ENCODE data around the gene DDX42. TPM values are rescaled to one million over a fixed set of nuclear protein-coding genes. Genes with fewer than 3 reads are reported as not detected.

The DDX42 gene
- total RNA-seq, 4 donors from 2014 or later: 56.9 to 222 (median 84.9) TPM

DNA sequence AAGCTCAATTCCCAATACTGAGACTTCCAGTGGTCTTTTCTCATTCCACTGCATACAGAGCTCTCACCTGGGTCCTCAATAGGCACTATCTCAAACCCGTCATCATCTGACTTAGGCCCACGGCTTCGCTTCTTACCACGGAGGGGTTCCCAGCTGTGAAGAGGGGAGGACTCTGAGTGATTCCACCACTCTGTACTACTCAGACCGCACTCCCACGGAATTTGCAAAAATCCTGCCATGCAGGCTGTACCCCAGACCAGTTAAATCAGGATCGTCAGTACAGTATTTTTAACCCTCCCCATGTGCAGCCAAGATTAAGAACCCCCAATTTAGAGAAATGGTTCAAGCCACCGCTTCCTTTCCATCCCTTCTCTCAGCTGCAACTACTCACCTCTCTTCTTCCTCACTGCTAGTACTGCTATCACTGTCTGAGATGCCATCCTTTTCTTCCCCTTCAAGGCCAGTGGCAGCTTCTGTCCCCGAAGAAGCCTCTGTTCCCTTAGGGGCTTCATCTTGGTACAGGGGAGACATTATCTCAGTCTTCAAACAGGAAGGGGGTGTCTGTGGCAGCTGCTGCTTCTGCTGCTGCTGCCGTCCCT lies 47.1 kb downstream of the DDX42 start:
- peaks cover 10% of the 10 kb centered on the region for H3K4me1 ChIP-seq
- no peak overlapping the region for H3K4me3 ChIP-seq
- H3K9me3 ChIP-seq: no peaks in the 10 kb centered on the region
- H3K36me3 ChIP-seq: peaks cover 96% of the 10 kb centered on the region
- H3K27me3 ChIP-seq: no peaks in the 10 kb centered on the region
- no peak for DNase-seq (ENCODE audit: low spot score in 2 of 2)
- no peak overlapping the region for H3K27ac ChIP-seq
- no peak for TF ChIP-seq POLR2A (IDR thresholded peaks at IDR 0.05)
- WGBS: 84% methylated on average over 10 of the region's 10 CpGs

DNA sequence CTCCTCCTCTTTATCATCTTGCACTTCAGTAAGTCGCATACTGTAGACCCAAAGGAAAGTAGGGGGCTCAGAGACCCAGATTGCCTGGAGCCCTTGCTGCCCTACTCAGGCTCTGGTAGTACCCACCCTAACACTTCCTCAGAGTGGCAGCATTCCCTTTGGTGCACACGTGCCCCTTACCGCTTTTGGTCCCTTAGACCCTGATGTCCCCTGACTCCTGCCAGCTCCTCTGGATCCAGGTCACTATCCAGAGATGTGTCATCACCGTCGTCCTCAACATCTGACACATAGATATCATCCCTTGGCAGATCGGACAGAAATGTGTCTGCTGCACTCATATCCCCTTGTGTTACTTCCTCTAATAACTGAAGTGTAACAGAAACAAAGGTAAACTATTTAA lies 47.8 kb downstream of the DDX42 start:
- H3K4me3 ChIP-seq: no peak overlapping the region
- DNase-seq (ENCODE audit: low spot score in 2 of 2): no peak
- H3K27me3 ChIP-seq: no peaks in the 10 kb centered on the region
- TF ChIP-seq, protein P1, sequence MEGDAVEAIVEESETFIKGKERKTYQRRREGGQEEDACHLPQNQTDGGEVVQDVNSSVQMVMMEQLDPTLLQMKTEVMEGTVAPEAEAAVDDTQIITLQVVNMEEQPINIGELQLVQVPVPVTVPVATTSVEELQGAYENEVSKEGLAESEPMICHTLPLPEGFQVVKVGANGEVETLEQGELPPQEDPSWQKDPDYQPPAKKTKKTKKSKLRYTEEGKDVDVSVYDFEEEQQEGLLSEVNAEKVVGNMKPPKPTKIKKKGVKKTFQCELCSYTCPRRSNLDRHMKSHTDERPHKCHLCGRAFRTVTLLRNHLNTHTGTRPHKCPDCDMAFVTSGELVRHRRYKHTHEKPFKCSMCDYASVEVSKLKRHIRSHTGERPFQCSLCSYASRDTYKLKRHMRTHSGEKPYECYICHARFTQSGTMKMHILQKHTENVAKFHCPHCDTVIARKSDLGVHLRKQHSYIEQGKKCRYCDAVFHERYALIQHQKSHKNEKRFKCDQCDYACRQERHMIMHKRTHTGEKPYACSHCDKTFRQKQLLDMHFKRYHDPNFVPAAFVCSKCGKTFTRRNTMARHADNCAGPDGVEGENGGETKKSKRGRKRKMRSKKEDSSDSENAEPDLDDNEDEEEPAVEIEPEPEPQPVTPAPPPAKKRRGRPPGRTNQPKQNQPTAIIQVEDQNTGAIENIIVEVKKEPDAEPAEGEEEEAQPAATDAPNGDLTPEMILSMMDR (IDR thresholded peaks at IDR 0.05): no peak
- no peak for TF ChIP-seq EP300 (IDR thresholded peaks at IDR 0.05)
- TF ChIP-seq POLR2A (IDR thresholded peaks at IDR 0.05): no peak
- TF ChIP-seq POLR2AphosphoS5 (IDR thresholded peaks at IDR 0.05): no peak
- peaks cover 15% of the 10 kb centered on the region for H3K4me1 ChIP-seq
- no peaks in the 10 kb centered on the region for H3K9me3 ChIP-seq
- peaks cover 89% of the 10 kb centered on the region for H3K36me3 ChIP-seq
- no peak overlapping the region for H3K27ac ChIP-seq
- 83% methylated on average over 6 of the region's 6 CpGs for WGBS

DNA sequence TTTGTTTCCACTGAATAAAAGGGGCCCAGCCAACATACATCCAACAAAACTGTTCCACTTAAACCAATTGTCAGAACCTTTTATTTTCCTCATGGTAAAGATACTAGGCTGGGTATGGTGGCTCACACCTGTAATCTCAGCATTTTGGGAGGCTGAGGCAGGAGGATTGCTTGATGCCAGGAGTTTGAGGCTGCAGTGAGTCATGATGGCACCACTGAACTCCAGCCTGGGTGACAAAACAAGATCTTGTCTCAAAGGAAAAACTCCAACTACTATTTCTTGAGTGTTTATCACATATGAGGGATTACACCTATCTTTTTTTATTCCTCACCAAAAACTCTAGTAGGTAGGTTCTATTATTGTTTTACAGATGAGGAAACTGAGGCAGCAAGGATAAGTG lies 48.6 kb downstream of the DDX42 start:
- DNase-seq (ENCODE audit: low spot score in 2 of 2): no peak
- no peaks in the 10 kb centered on the region for H3K9me3 ChIP-seq
- H3K27ac ChIP-seq: no peak overlapping the region
- H3K27me3 ChIP-seq: no peaks in the 10 kb centered on the region
- peaks cover 15% of the 10 kb centered on the region for H3K4me1 ChIP-seq
- H3K4me3 ChIP-seq: no peak overlapping the region
- peaks cover 81% of the 10 kb centered on the region for H3K36me3 ChIP-seq
- TF ChIP-seq, protein P1 (IDR thresholded peaks at IDR 0.05): no peak
- TF ChIP-seq POLR2AphosphoS5 (IDR thresholded peaks at IDR 0.05) (no peak), POLR2A (IDR thresholded peaks at IDR 0.05) (no peak), EP300 (IDR thresholded peaks at IDR 0.05) (no peak)

DNA sequence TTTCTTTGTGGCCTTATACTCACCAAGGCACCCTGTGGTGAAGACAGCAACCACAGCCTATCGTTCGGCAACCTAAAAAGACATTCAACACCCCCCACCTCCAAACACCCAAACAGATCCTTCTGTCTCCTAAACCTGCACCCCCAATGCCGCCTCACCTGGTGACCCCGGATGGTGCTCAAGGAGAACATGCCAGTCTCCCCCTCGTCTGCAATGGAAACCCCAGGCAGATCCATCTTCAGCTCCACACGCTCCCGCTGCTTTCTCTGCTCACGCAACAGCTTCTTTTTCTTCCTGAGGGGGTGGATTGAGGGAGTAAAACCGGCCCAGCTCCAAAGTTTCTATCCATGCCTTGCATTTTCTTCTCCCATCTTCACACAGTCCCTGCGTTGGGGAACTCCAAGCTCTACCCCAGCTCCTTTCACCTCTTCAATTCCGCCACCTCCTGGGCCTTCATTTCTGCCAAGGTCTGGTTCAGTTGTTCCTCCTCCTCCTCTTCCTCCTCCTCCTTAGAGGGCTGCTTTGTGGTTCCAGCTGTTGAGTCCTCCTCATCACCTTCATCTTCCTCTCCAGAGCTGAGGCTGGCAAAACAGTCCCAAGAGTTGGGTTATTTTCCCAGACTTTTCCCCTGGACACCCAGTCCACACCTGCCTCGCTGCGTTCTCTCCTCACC lies 49.8 kb downstream of the DDX42 start:
- TF ChIP-seq, protein P1 (IDR thresholded peaks at IDR 0.05): no peak
- TF ChIP-seq POLR2A (IDR thresholded peaks at IDR 0.05) (no peak), POLR2AphosphoS5 (IDR thresholded peaks at IDR 0.05) (no peak), EP300 (IDR thresholded peaks at IDR 0.05) (no peak)
- Histone ChIP-seq H3K9me3 (no peaks in the 10 kb centered on the region), H3K36me3 (peaks cover 69% of the 10 kb centered on the region), H3K27me3 (no peaks in the 10 kb centered on the region), H3K4me1 (peaks cover 24% of the 10 kb centered on the region), H3K27ac (no peak overlapping the region), H3K4me3 (no peak overlapping the region)
- 87% methylated on average over 13 of the region's 13 CpGs for WGBS
- no peak for DNase-seq (ENCODE audit: low spot score in 2 of 2)

DNA sequence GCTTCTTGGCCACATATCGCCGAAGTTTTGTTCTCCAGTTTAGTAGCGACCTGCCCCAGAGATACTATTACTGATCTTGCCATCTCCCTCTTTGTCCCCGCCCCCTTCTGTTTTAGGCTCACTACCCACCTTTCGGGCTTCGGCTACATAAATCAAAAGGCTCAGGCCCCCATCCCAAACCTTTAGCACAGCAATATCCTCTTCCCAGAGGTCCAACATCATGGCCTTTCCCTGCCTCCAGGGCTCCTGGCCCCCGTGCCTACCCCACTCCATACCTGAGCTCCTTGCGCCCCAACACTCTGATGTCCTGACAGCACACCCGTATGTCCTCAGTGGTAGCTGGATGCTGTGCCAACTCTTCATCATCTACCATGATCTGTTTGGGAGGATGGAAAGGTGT lies 50.4 kb downstream of the DDX42 start:
- Histone ChIP-seq H3K36me3 (peaks cover 67% of the 10 kb centered on the region), H3K27me3 (no peaks in the 10 kb centered on the region), H3K27ac (no peak overlapping the region), H3K4me3 (no peak overlapping the region), H3K4me1 (peaks cover 30% of the 10 kb centered on the region), H3K9me3 (no peaks in the 10 kb centered on the region)
- WGBS: 89% methylated on average over 9 of the region's 9 CpGs
- TF ChIP-seq POLR2AphosphoS5 (IDR thresholded peaks at IDR 0.05): no peak
- TF ChIP-seq, protein P1 (IDR thresholded peaks at IDR 0.05): no peak
- TF ChIP-seq EP300 (IDR thresholded peaks at IDR 0.05): no peak
- no peak for TF ChIP-seq POLR2A (IDR thresholded peaks at IDR 0.05)
- DNase-seq (ENCODE audit: low spot score in 2 of 2): no peak

Measured in suprapubic skin (tissue), 4 donors.